Liver (tissue), 3 donors: ENCODE measurements around the gene LAD1.

Experiments used
- ATF3 ChIP-seq: IDR thresholded peaks from 2 replicates; pipeline ENCODE4 v1.6.1; 2016; ENCODE audit warnings: antibody characterized with exemption
- CTCF ChIP-seq: fragments of 150-350 bp; IDR thresholded peaks from 2 replicates; pipeline ENCODE4 v1.5.1; 2017; ENCODE audit warnings: improper control_type of control experiment, low read depth, low read length; ENCODE audit not compliant: missing input control
- FOXA1 ChIP-seq: IDR thresholded peaks from 2 replicates; pipeline ENCODE4 v1.6.1; 2016; ENCODE audit warnings: antibody characterized with exemption
- GABPA ChIP-seq, 2 donors: IDR thresholded peaks in 1 of 2; conservative IDR thresholded peaks in 1 of 2; 2 replicates each; pipeline ENCODE4 v1.6.1; 2016; ENCODE audit warnings: antibody characterized with exemption in 2 of 2, mild to moderate bottlenecking in 1 of 2, moderate library complexity in 1 of 2
- RAD21 ChIP-seq, 2 donors: IDR thresholded peaks; 2 replicates each; pipeline ENCODE4 v1.6.1; 2016; ENCODE audit warnings: antibody characterized with exemption in 2 of 2, mild to moderate bottlenecking in 2 of 2
- RXRA ChIP-seq, 2 donors: IDR thresholded peaks; 2 replicates each; pipeline ENCODE4 v1.6.1; 2017 to 2018; ENCODE audit warnings: antibody characterized with exemption in 2 of 2, mild to moderate bottlenecking in 1 of 2
- SP1 ChIP-seq: IDR thresholded peaks from 2 replicates; pipeline ENCODE4 v1.6.1; 2018; ENCODE audit warnings: antibody characterized with exemption, mild to moderate bottlenecking
- donor health status: healthy.
- donor health status: healthy.

GRCh38 chr1:201331166-201331565 lies 68.0 kb downstream of the LAD1 start:
- no peak for TF ChIP-seq CTCF
- no peak for TF ChIP-seq RAD21 (IDR thresholded peaks at IDR 0.05)
- no peak for TF ChIP-seq GABPA (IDR thresholded peaks at IDR 0.05 in 1 of 2, conservative IDR thresholded peaks at IDR 0.05 in 1 of 2)
- no peak for TF ChIP-seq RXRA (IDR thresholded peaks at IDR 0.05)
- TF ChIP-seq FOXA1, result no peak
- TF ChIP-seq ATF3, result no peak
- no peak for TF ChIP-seq SP1
